GM21526 (cell line): ENCODE results near the gene TSSK3.
"Not testable (repeated sequence)": the region's sequence is repeated elsewhere in the genome, so short reads cannot be mapped to it uniquely, and the experiment has no call there.

Source experiments
- ATAC-seq: cut with Tn5 transposase; IDR thresholded peaks from one replicate; pipeline ENCODE4 v1.9.1; 2021; ENCODE audit warnings: moderate library complexity; ENCODE audit not compliant: unreplicated experiment, low FRiP score

The TSSK3 gene

DNA sequence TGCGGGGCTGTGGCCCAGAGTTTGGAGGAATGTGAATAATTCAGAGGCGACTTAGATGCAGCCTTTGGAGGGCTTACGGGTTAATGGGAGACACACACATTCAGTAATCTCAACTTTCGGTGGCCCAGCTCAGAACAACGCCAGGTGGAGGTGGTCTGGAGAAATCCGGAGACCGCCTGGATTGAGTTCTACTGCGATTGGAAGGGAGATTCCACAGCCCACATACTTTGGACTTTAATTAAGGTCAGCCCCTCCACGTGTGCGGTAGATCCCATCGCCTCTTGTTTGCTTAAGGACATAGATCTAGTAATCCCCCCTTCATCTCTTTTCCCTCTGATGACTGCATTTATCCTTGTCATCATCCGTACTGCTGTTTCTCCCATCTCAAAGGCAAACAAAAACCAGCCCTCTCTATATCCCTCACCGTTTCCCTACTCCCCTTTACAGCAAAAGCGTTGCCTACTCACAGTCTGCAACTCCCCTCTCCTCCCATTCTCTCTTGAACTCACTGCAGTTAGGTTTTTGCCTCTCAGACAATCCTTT, 32.6 kb downstream of the TSSK3 start:
- ATAC-seq = peak; percentile 8

DNA sequence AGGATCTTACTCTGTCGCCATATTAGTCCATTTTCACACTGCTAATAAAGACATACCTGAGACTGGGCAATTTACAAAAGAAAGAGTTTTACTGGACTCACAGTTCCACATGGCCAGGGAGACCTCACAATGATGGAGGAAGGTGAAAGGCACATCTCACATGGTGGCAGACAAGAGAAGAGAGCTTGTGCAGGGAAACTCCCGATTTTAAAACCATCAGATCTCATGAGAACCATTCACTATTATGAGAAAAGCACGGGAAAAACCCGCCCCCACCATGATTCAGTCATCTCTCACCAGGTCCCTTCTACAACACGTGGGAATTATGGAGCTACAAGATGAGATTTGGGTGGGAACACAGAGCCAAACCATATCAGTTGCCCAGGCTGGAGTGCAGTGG, 34.2 kb downstream of the TSSK3 start:
- not testable (repeated sequence) for ATAC-seq

DNA sequence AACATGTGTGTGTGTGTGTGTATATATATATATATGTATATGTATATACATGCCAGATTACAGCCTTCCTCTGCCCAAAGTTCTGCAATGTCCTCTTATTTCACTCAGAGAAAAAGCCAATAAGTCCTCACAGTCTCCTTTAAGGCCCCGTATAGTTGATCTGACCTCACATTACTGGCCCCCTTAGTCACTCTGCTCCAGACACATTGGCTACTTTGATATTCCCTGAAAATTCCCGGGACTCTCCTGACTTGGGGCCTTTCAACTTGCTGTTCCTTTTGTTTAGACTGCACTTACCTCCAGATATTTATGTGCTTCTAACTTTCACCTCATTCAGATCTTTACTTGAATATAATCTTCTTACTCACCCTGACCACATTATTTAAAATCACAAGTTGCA, 36.1 kb downstream of the TSSK3 start:
- no peak for ATAC-seq

DNA sequence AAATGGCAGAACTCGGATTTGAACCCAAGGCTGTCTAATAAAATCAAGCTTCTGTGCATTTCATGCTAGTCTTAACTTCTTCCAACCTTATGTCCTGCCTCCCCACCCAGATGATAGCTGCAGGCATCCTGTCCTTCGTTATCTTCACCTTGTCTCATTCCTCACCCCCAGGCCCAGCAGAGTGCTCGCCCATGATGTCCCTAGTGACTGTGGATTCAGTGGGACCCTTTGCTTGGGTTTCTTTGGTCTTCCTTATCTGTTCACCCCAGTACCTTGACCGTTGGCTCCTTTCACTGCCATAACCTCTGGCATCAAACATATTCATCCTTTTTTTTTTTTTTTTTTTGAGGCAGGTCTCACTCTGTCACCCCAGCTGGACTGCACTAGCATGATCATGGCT, 37.5 kb downstream of the TSSK3 start:
- no peak for ATAC-seq

DNA sequence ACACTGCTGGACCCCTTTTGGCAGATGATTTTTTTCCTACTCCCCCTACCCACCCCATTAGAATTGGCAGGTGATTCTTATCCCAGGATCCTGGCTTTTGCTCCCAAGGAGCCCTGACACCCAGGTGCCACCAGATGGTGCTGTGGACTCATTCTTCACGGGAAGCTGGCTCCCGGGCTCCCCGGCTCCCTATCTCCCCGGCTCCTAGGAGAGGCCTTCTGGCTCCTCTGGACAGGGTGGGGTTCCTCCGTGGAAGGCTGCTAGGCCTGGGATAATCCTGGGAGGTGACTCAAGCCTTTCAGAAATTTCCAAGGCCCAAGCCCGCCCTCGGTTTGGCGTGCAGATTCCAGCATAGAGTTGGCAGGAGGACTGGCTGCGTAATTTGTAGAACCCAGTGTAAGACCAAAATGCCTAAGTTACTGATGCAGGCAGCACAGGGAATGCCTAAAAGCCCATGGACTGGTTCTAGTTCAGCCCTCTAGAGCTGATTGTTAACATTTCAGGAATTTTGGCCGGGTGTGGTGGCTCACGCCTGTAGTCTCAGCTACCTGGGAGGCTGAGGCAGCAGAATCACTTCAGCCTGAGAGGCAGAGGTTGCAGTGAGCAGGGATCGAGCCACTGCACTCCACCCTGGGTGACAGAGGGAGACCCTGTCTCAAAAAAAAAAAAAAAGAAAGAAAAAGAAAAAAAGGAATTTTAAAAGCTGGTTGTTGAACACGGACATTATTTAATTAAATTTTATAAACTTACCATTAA, 38.7 kb downstream of the TSSK3 start:
- no peak for ATAC-seq

DNA sequence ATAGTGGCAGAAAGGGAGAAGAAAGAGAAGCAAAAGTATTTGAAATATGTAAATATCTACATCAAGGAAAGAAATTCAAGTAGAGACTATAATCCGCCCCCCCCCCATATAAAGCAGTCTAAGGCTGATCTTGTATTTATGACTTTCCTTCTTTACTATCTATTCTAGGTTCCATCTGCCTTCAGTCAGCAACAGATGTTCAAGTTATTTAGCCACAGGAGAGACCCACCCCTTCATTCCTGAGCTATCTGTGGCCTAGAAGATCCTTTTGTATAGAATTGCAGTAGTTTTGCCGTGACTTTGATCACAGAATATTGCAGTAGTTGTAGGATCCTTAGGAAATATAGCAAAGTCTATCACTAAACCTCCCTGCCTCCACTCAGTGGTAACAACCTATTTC, 42.6 kb downstream of the TSSK3 start:
- ATAC-seq = no peak

DNA sequence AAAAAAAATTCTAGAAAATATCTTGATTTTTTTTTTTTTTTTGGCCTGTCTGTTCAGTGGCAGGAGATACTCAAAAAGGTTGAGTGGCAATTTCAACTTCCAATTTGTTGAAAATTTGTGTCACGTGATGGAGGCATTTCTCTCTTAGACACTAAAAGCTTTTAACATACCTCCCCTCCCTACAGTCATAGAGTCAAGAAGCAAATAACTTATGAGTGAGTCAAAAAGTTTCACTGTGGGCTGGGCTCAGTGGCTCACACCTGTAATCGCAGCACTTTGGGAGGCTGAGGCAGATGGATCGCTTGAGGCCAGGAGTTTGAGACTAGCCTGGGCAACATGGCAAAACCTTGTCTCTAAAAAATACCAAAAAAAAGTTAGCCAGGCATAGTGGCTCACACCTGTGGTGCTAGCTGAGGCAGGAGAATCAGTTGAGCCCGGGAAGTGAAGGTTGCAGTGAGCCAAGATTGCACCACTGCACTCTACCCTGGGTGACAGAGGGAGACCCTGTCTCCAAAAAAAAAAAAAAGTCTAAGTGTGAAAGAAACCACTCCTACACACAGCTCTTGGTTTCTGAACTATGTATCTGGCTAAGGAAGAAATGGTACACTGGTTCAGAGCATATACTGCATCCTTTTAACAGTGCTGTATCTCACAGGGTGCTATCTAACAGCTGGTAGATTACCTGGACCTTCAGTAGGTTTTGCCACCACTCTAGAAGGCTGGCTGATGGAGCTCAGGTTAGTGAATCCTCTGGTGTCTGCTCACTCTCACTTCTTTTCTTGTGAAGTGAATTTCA, 43.5 kb downstream of the TSSK3 start:
- ATAC-seq = no peak

DNA sequence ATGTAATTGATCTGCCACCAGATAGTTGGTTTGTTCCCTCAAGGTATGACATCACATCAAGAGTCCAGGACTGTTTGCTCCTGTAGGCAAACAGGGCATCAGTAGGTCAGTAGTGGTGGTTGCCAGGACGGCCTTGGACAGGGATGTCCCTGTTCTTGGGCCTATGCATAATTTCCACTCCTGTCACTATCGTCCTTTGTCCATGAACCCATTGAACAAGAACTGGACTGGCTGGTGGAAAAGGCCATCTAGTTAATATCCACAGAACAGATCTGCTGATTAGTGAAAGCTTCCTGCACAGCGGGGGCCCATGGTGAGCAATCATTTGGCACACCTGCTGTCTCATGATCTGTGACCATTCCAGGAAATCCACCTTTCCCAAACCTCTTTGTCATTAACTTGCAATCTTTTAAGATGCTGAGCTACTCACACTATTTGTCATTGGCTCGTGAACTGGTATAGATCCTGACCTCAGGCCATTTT, 44.3 kb downstream of the TSSK3 start:
- ATAC-seq = no peak

DNA sequence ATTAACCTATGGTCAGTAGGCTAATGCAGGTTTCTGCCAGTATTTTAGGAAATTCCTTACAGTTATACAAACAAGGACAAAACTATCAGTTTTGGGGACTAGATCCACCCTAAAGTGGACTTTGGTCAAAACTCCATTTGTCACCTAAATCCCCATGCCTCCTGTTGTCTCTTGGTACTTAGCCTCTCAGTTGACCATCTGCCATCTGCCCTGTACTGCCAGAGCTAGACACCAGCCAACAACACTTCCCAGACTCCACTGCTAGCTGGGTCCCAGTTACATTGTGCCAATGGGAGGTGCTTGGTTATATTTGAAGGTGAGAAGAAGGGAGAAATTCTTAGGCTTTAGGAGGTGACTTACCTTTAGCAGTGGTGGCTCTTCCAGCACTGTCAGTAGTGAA, 48.9 kb downstream of the TSSK3 start:
- no peak for ATAC-seq

DNA sequence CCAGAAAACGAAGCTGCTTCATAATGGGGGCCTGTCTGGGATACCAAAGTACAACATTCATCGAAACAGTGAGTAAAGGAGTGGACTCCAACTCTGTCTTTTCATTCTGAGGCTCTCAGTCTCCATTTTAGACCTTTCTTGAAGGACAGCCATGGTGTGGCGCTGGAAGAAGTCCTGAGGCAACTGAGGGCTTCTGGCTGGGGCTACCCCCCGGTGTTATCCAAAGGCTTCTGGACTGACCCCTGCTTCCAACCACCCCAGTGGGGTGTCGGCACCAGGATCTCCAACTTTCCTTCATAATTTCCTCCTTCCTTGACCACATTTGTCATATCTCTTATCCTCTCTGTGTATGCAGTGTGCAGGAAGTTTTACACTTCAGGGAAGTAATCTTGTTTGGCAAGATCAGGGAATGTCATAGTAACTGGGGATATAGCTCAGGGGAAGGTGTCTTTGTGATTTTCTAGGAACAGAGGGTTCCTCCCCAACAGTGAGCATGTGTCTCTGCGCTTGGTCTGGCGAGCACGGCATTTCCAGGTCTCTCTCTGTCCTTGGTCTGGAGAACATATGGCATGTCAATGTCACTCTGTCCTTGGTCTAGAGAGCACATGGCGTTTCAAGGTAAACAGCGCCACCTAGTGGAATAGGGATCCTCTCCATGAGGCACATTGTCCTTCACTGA, 51.3 kb downstream of the TSSK3 start:
- no peak for ATAC-seq
